ENCODE data around the gene IQSEC1.

- TF ChIP-seq TAF1 (IDR thresholded peaks at IDR 0.05; ENCODE audit: borderline replicate concordance, insufficient read depth, low read length) = no peak
- TF ChIP-seq REST (IDR thresholded peaks at IDR 0.05; ENCODE audit: insufficient read depth in 1 of 2, low read depth in 2 of 2, low read length in 2 of 2) = no peak
- no peak for TF ChIP-seq SIN3A (IDR thresholded peaks at IDR 0.05; ENCODE audit: borderline replicate concordance, insufficient read depth, low read length)
- no peak for TF ChIP-seq POLR2AphosphoS5 (IDR thresholded peaks at IDR 0.05; ENCODE audit: low read depth, low read length)
These were observed 21.6 kb downstream of the IQSEC1 start for GRCh38 chr3:13051581-13051980.
